Muscle of arm (tissue), 12 donors: ENCODE data around the gene CDON. TPM values are rescaled to one million over a fixed set of nuclear protein-coding genes. Genes with fewer than 3 reads are reported as not detected.
"Not testable (repeated sequence)": the region's sequence is repeated elsewhere in the genome, so short reads cannot be mapped to it uniquely, and the experiment has no call there.

Experiments used
- DNase-seq: peaks from one replicate; pipeline ENCODE4 v3.0.0-alpha.2; 2013
- polyA plus RNA-seq, 12 donors: library from polyadenylated mRNA; unstranded; fragments of 120-200 nt; gene quantifications; one replicate each; pipeline ENCODE4 v1.2.1, GENCODE V29; 2013; ENCODE audit not compliant: insufficient read length in 12 of 12

The CDON gene
- polyA plus RNA-seq, 12 donors: 12.4 to 74.0 (median 27.3) TPM; not detected in 1

GRCh38 chr11:126049159-126049558, 13.5 kb downstream of the CDON start:
- no peak for DNase-seq

- no peak for DNase-seq
These were observed 14.5 kb downstream of the CDON start for GRCh38 chr11:126048197-126048596.

GRCh38 chr11:126046570-126047195, 16.0 kb downstream of the CDON start:
- DNase-seq: no peak

GRCh38 chr11:126039485-126040271, 23.0 kb downstream of the CDON start:
- DNase-seq: no peak

GRCh38 chr11:126035718-126036117, 26.9 kb downstream of the CDON start:
- no peak for DNase-seq

GRCh38 chr11:126034933-126035425, 27.7 kb downstream of the CDON start:
- no peak for DNase-seq

- DNase-seq: no peak
These were observed 28.4 kb downstream of the CDON start for GRCh38 chr11:126034039-126034932.

GRCh38 chr11:126032375-126032774, 30.3 kb downstream of the CDON start:
- DNase-seq: no peak

- DNase-seq: no peak
These were observed 32.9 kb downstream of the CDON start for GRCh38 chr11:126029805-126030204.

GRCh38 chr11:126029237-126029636, 33.4 kb downstream of the CDON start:
- no peak for DNase-seq

- DNase-seq: not testable (repeated sequence)
These were observed 34.1 kb downstream of the CDON start for GRCh38 chr11:126028534-126028933.

GRCh38 chr11:126026579-126026978, 36.1 kb downstream of the CDON start:
- DNase-seq: no peak

- no peak for DNase-seq
These were observed 36.8 kb downstream of the CDON start for GRCh38 chr11:126025822-126026221.

GRCh38 chr11:126024123-126024522, 38.5 kb downstream of the CDON start:
- DNase-seq: no peak

GRCh38 chr11:126012852-126013251, 49.8 kb downstream of the CDON start:
- no peak for DNase-seq

- DNase-seq: no peak
These were observed 50.9 kb downstream of the CDON start for GRCh38 chr11:126011754-126012153.

- no peak for DNase-seq
These were observed 51.4 kb downstream of the CDON start for GRCh38 chr11:126011265-126011664.

GRCh38 chr11:126008956-126009355, 53.7 kb downstream of the CDON start:
- no peak for DNase-seq

- DNase-seq: no peak
These were observed 55.4 kb downstream of the CDON start for GRCh38 chr11:126007238-126007637.

GRCh38 chr11:126006068-126006467, 56.6 kb downstream of the CDON start:
- DNase-seq: no peak

GRCh38 chr11:126002181-126002580, 60.5 kb downstream of the CDON start:
- DNase-seq: no peak

GRCh38 chr11:125999234-125999880, 63.3 kb downstream of the CDON start:
- DNase-seq: no peak
